GM12801 (cell line): Measurements from ENCODE around the gene SON.

Experiments used
- CTCF ChIP-seq: IDR thresholded peaks from one replicate; pipeline ENCODE4 v1.5.1; 2011; ENCODE audit warnings: control low read depth; ENCODE audit not compliant: insufficient read length; ENCODE audit errors: extremely low read depth

The SON gene

DNA sequence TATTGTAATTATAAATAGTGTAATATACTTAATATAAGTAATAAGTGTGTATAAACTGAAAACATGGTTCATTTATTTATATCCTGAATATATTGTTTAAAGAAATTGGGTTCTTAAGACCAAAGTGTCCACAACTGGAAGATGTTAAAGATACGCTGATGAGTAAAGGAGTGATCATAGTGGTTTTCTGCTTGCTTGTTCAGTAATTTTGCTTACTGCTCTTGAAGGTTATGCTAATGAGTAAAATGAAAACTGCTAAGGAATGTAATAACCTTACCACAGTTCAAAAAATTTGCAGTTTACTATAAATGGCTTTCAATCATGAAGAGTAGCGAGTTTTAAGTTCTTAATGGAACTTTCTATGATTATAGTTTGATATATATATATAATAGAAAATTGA lies 23.7 kb downstream of the SON start:
- no peak for TF ChIP-seq CTCF

DNA sequence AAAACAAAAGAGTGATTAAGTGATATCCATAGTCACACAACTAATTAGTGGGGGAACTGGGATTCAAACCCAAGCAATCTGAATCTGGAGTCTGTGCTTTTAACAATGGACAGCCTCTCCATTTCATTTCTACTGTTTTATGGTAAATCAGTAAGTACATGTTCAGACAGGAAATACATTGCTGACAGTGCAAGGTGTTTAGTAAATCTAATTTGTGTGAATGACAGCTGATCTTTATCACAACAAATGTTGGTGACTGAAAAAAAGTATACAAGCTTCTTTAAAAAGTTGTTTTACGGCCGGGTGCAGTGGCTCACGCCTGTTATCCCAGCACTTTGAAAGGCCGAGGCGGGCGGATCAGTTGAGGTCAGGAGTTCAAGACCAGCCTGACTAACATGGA lies 25.1 kb downstream of the SON start:
- TF ChIP-seq CTCF, result no peak

GRCh38 chr21:33568448-33568847 lies 25.6 kb downstream of the SON start:
- TF ChIP-seq CTCF, result no peak

DNA sequence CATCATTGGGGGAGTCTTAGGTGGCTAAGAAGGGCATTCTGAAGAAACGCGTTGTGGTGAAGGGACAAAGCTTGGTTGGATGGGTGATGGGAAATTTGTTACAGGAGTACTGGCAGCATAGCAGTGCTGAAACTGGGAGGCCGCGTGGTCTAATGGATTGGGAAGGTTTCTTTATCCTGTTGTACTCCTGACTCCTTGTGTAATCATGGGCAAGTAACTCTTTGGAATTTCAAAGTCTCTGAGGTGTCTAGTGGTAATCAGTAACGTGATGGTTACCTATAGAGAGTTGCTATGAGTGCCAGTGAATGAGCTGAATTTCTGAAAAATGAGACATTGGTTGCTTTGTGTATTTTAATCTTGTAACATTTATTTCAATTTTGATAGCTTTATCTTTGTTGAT lies 27.2 kb downstream of the SON start:
- TF ChIP-seq CTCF, result no peak

DNA sequence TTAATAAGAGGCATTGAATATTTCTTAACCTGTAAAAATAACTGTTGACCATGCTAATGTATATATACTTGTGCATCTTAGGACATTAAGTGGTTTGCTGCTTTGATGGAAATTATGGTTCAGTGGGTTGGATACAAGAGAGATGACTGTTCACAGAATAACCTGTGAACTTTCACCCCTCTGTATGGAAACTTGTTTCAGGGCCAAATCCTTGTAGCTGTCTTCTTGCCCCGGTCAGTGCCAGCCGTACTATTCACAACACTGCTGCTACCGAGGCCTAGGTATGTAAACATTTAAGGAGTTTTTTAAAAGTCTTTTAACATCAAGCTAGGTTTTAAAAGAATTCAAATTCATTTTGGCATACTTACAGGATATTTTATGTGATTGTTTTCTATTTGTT lies 29.5 kb downstream of the SON start:
- no peak for TF ChIP-seq CTCF

DNA sequence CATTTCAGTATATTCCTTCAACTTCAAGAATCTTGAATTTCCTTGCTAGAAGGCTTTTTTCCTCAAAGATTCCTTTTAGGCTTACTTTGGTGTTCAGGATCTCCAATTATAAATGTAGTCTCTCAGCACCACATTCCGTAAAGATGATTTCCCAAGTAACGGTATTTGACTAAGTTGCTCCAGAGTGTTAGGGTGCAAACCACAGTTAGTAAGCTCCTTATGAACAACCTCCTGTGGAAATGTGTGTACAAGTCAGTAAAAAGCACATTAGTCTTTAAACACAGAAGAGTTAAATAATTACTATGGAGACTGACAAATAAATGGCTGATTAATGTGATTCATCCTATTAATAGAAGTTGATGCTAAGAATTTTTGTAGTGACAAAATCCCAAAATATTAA lies 35.4 kb downstream of the SON start:
- TF ChIP-seq CTCF, result no peak

GRCh38 chr21:33578959-33579542 lies 36.2 kb downstream of the SON start:
- TF ChIP-seq CTCF, result no peak

DNA sequence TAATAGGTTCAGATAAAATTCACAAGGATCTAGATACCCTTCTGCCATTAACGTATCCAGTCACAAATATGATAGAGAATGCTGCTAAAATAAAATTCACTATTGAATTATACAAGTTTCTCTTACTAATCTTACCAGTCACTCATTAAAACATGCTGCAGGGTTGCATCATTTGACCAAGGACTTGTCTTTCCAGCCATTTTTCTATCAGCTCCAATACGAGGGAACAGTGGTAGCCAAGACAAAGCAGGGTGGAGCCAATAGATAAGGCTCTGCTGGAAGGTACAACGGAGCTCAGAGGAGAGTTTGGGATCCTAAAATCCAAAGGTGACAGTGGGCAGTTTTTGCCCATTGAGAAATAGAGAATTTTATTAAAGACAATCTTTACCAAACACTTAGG lies 41.6 kb downstream of the SON start:
- TF ChIP-seq CTCF, result no peak
